SK-N-SH treated with all-trans-retinoic acid at 6 μM for 48 hours (cell line): Measurements from ENCODE around the gene ORAI3.
A peak's percentile ranks its signal among the peaks of the same experiment; 100 is the strongest.

Source experiments
- ATAC-seq: fragments of 200-7000 bp; cut with Tn5 transposase; 3 replicates; pipeline ENCODE4 v1.9.1; 2020; ENCODE audit warnings: mild to moderate bottlenecking, moderate library complexity
- ARNTL ChIP-seq: fragments of 450-650 bp; formaldehyde crosslinking; IDR thresholded peaks from 2 replicates; pipeline ENCODE4 v1.5.0; 2020; ENCODE audit warnings: low read depth, mild to moderate bottlenecking, moderate library complexity, borderline replicate concordance
- BACH2 ChIP-seq: fragments of 250-450 bp; sonication (Bioruptor Pico); IDR thresholded peaks from 2 replicates; pipeline ENCODE4 v1.9.0; 2021; ENCODE audit warnings: mild to moderate bottlenecking, borderline replicate concordance
- CREB5 ChIP-seq: fragments of 250-450 bp; sonication (Bioruptor Pico); IDR thresholded peaks from 2 replicates; pipeline ENCODE4 v1.5.1; 2020; ENCODE audit warnings: low read depth, mild to moderate bottlenecking, moderate library complexity
- CSDC2 ChIP-seq: fragments of 250-450 bp; sonication (Bioruptor Pico); IDR thresholded peaks from 2 replicates; pipeline ENCODE4 v1.5.0; 2020; ENCODE audit warnings: mild to moderate bottlenecking, moderate library complexity
- ISL1 ChIP-seq: fragments of 250-450 bp; sonication (Bioruptor Pico); IDR thresholded peaks from 2 replicates; pipeline ENCODE4 v2.1.2; 2022; ENCODE audit warnings: mild to moderate bottlenecking, moderate library complexity
- OSR1 ChIP-seq: fragments of 250-450 bp; sonication (Bioruptor Pico); IDR thresholded peaks from 2 replicates; pipeline ENCODE4 v1.8.0; 2022; ENCODE audit warnings: moderate library complexity, mild to moderate bottlenecking, inconsistent platforms
- PPARA ChIP-seq: fragments of 250-450 bp; sonication (Bioruptor Pico); IDR thresholded peaks from 2 replicates; pipeline ENCODE4 v1.5.0; 2020; ENCODE audit warnings: mild to moderate bottlenecking, borderline replicate concordance
- RARB ChIP-seq: fragments of 250-450 bp; sonication (Bioruptor Pico); IDR thresholded peaks from 2 replicates; pipeline ENCODE4 v1.8.0; 2021; ENCODE audit warnings: mild to moderate bottlenecking, moderate library complexity
- SNAI2 ChIP-seq: fragments of 250-450 bp; sonication (Bioruptor Pico); IDR thresholded peaks from 2 replicates; pipeline ENCODE4 v1.5.0; 2020; ENCODE audit warnings: mild to moderate bottlenecking, moderate library complexity
- TOX ChIP-seq: fragments of 250-450 bp; sonication (Bioruptor Pico); IDR thresholded peaks from 2 replicates; pipeline ENCODE4 v1.8.0; 2021; ENCODE audit warnings: mild to moderate bottlenecking, moderate library complexity, borderline replicate concordance
- ZC3H10 ChIP-seq: fragments of 250-450 bp; sonication (Bioruptor Pico); IDR thresholded peaks from 2 replicates; pipeline ENCODE4 v1.5.1; 2021; ENCODE audit warnings: mild to moderate bottlenecking, moderate library complexity
- ZFP3 ChIP-seq: fragments of 250-450 bp; sonication (Bioruptor Pico); IDR thresholded peaks from 2 replicates; pipeline ENCODE4 v1.5.0; 2020; ENCODE audit warnings: mild to moderate bottlenecking, moderate library complexity
- ZFP30 ChIP-seq: fragments of 450-650 bp; formaldehyde crosslinking; IDR thresholded peaks from 2 replicates; pipeline ENCODE4 v1.5.0; 2022; ENCODE audit warnings: mild to moderate bottlenecking, moderate library complexity
- ZNF565 ChIP-seq: fragments of 450-650 bp; formaldehyde crosslinking; conservative IDR thresholded peaks from 2 replicates; pipeline ENCODE4 v1.5.0; 2020; ENCODE audit warnings: low read depth, mild to moderate bottlenecking, moderate library complexity
- ZNF8 ChIP-seq: fragments of 450-650 bp; formaldehyde crosslinking; IDR thresholded peaks from 2 replicates; pipeline ENCODE4 v1.5.0; 2020; ENCODE audit warnings: mild to moderate bottlenecking, moderate library complexity
- TF ChIP-seq, protein P1 (sequence below): fragments of 250-450 bp; sonication (Bioruptor Pico); IDR thresholded peaks from 2 replicates; pipeline ENCODE4 v1.8.0; 2020; ENCODE audit warnings: mild to moderate bottlenecking, moderate library complexity, borderline replicate concordance
- TF ChIP-seq, protein P2 (sequence below): fragments of 250-450 bp; sonication (Bioruptor Pico); IDR thresholded peaks from 2 replicates; pipeline ENCODE4 v1.5.1; 2021; ENCODE audit warnings: mild to moderate bottlenecking, moderate library complexity
- TF ChIP-seq, protein P3 (sequence below): fragments of 250-450 bp; sonication (Bioruptor Pico); IDR thresholded peaks from 2 replicates; pipeline ENCODE4 v1.5.0; 2020; ENCODE audit warnings: mild to moderate bottlenecking, moderate library complexity
- TF ChIP-seq, protein P4 (sequence below): fragments of 250-450 bp; sonication (Bioruptor Pico); IDR thresholded peaks from 2 replicates; pipeline ENCODE4 v1.8.0; 2021; ENCODE audit warnings: low read depth, mild to moderate bottlenecking, moderate library complexity, borderline replicate concordance

ORAI3 gene

GRCh38 chr16:30998852-30999761 lies 50.2 kb downstream of the ORAI3 start:
- no peak for TF ChIP-seq ZNF8
- TF ChIP-seq, protein P1, sequence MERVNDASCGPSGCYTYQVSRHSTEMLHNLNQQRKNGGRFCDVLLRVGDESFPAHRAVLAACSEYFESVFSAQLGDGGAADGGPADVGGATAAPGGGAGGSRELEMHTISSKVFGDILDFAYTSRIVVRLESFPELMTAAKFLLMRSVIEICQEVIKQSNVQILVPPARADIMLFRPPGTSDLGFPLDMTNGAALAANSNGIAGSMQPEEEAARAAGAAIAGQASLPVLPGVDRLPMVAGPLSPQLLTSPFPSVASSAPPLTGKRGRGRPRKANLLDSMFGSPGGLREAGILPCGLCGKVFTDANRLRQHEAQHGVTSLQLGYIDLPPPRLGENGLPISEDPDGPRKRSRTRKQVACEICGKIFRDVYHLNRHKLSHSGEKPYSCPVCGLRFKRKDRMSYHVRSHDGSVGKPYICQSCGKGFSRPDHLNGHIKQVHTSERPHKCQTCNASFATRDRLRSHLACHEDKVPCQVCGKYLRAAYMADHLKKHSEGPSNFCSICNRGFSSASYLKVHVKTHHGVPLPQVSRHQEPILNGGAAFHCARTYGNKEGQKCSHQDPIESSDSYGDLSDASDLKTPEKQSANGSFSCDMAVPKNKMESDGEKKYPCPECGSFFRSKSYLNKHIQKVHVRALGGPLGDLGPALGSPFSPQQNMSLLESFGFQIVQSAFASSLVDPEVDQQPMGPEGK (CRISPR knock-in tag), result no peak
- no peak for TF ChIP-seq ZNF565 (CRISPR knock-in tag)
- no peak for TF ChIP-seq SNAI2 (CRISPR knock-in tag)
- TF ChIP-seq, protein P2, sequence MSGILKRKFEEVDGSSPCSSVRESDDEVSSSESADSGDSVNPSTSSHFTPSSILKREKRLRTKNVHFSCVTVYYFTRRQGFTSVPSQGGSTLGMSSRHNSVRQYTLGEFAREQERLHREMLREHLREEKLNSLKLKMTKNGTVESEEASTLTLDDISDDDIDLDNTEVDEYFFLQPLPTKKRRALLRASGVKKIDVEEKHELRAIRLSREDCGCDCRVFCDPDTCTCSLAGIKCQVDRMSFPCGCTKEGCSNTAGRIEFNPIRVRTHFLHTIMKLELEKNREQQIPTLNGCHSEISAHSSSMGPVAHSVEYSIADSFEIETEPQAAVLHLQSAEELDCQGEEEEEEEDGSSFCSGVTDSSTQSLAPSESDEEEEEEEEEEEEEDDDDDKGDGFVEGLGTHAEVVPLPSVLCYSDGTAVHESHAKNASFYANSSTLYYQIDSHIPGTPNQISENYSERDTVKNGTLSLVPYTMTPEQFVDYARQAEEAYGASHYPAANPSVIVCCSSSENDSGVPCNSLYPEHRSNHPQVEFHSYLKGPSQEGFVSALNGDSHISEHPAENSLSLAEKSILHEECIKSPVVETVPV (CRISPR knock-in tag), result no peak
- TF ChIP-seq, protein P3, sequence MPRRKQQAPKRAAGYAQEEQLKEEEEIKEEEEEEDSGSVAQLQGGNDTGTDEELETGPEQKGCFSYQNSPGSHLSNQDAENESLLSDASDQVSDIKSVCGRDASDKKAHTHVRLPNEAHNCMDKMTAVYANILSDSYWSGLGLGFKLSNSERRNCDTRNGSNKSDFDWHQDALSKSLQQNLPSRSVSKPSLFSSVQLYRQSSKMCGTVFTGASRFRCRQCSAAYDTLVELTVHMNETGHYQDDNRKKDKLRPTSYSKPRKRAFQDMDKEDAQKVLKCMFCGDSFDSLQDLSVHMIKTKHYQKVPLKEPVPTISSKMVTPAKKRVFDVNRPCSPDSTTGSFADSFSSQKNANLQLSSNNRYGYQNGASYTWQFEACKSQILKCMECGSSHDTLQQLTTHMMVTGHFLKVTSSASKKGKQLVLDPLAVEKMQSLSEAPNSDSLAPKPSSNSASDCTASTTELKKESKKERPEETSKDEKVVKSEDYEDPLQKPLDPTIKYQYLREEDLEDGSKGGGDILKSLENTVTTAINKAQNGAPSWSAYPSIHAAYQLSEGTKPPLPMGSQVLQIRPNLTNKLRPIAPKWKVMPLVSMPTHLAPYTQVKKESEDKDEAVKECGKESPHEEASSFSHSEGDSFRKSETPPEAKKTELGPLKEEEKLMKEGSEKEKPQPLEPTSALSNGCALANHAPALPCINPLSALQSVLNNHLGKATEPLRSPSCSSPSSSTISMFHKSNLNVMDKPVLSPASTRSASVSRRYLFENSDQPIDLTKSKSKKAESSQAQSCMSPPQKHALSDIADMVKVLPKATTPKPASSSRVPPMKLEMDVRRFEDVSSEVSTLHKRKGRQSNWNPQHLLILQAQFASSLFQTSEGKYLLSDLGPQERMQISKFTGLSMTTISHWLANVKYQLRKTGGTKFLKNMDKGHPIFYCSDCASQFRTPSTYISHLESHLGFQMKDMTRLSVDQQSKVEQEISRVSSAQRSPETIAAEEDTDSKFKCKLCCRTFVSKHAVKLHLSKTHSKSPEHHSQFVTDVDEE, result no peak
- TF ChIP-seq CREB5 (CRISPR knock-in tag), result no peak
- TF ChIP-seq ZFP30, result no peak
- no peak for TF ChIP-seq ISL1 (CRISPR knock-in tag)
- no peak for TF ChIP-seq ARNTL (CRISPR knock-in tag)
- TF ChIP-seq BACH2 (CRISPR knock-in tag), result no peak
- TF ChIP-seq PPARA, result no peak
- TF ChIP-seq TOX, result no peak
- no peak for TF ChIP-seq RARB (CRISPR knock-in tag)
- TF ChIP-seq OSR1 (CRISPR knock-in tag), result no peak
- peak; percentile 3; the same call in 1 of the 3 replicates for ATAC-seq

GRCh38 chr16:31000671-31001382 lies 52.0 kb downstream of the ORAI3 start:
- TF ChIP-seq RARB (CRISPR knock-in tag), result no peak
- TF ChIP-seq, protein P4, sequence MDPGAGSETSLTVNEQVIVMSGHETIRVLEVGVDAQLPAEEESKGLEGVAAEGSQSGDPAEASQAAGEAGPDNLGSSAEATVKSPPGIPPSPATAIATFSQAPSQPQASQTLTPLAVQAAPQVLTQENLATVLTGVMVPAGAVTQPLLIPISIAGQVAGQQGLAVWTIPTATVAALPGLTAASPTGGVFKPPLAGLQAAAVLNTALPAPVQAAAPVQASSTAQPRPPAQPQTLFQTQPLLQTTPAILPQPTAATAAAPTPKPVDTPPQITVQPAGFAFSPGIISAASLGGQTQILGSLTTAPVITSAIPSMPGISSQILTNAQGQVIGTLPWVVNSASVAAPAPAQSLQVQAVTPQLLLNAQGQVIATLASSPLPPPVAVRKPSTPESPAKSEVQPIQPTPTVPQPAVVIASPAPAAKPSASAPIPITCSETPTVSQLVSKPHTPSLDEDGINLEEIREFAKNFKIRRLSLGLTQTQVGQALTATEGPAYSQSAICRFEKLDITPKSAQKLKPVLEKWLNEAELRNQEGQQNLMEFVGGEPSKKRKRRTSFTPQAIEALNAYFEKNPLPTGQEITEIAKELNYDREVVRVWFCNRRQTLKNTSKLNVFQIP (CRISPR knock-in tag), result no peak
- no peak for TF ChIP-seq ZC3H10 (CRISPR knock-in tag)
- no peak for TF ChIP-seq SNAI2 (CRISPR knock-in tag)
- TF ChIP-seq, protein P1 (CRISPR knock-in tag), result no peak
- TF ChIP-seq ZFP3 (CRISPR knock-in tag), result no peak
- TF ChIP-seq CSDC2 (CRISPR knock-in tag), result no peak
- no peak for TF ChIP-seq OSR1 (CRISPR knock-in tag)
- TF ChIP-seq, all 23 proteins: peak for 0
- ATAC-seq, result no peak
